NCI-H2196 (cell line): ENCODE data around the gene CSNK2A2.

Source experiments
- DNase-seq: peaks from one replicate; lab custom pipeline; 2025; ENCODE audit not compliant: unreplicated experiment; lab: John Stamatoyannopoulos, UW

The CSNK2A2 gene

GRCh38 chr16:58114827-58115825, 82.8 kb downstream of the CSNK2A2 start:
- DNase-seq, result no peak

GRCh38 chr16:58111302-58111627, 86.6 kb downstream of the CSNK2A2 start:
- no peak for DNase-seq

- DNase-seq, result no peak
Observed at GRCh38 chr16:58110571-58111301, 87.2 kb downstream of the CSNK2A2 start.

GRCh38 chr16:58109881-58110280, 88.0 kb downstream of the CSNK2A2 start:
- no peak for DNase-seq

- no peak for DNase-seq
Observed at GRCh38 chr16:58109330-58109729, 88.6 kb downstream of the CSNK2A2 start.
